Tibial nerve (tissue), 4 donors: ENCODE results near the gene TAB2. TPM values are rescaled to one million over a fixed set of nuclear protein-coding genes. Genes with fewer than 3 reads are reported as not detected.

ENCODE experiments used
- DNase-seq, 2 donors: peaks; one replicate each; pipeline ENCODE4 v3.0.0-alpha.2; 2019; ENCODE audit warnings: low spot score in 2 of 2
- H3K27ac ChIP-seq, 4 donors: fragments of 200-600 bp; sonication (generic) in 3 of 4; one replicate each; pipeline ENCODE4 v1.5.1; 2017 to 2019; ENCODE audit warnings: mild to moderate bottlenecking in 1 of 4
- H3K27me3 ChIP-seq, 2 donors: fragments of 200-600 bp; sonication (generic) in 1 of 2; one replicate each; pipeline versions ENCODE4 v1.5.1 to v1.6.0; 2017 to 2019
- H3K36me3 ChIP-seq, 3 donors: fragments of 200-600 bp; sonication (generic); one replicate each; pipeline ENCODE4 v1.5.1; 2018 to 2019
- H3K4me1 ChIP-seq, 4 donors: fragments of 200-600 bp; sonication (generic) in 3 of 4; one replicate each; pipeline ENCODE4 v1.5.1; 2017 to 2019
- H3K4me3 ChIP-seq, 4 donors: fragments of 200-600 bp; sonication (generic) in 3 of 4; one replicate each; pipeline ENCODE4 v1.5.1; 2017 to 2019; ENCODE audit warnings: mild to moderate bottlenecking in 1 of 4, moderate library complexity in 1 of 4
- H3K9me3 ChIP-seq, 4 donors: fragments of 200-600 bp; sonication (generic) in 3 of 4; one replicate each; pipeline ENCODE4 v1.5.1; 2017 to 2019
- EP300 ChIP-seq, 2 donors: sonication (generic); formaldehyde crosslinking; IDR thresholded peaks; one replicate each; pipeline ENCODE4 v1.6.1; 2017; ENCODE audit warnings: antibody characterized with exemption in 2 of 2, mild to moderate bottlenecking in 1 of 2
- POLR2A ChIP-seq, 2 donors: fragments of 450-650 bp; IDR thresholded peaks; one replicate each; pipeline ENCODE4 v1.6.1; 2017; ENCODE audit warnings: antibody characterized with exemption in 2 of 2, mild to moderate bottlenecking in 2 of 2, moderate library complexity in 2 of 2
- WGBS, 2 donors: methylation state at CpG; one replicate each; pipeline ENCODE4 v1.1.5; 2018; 5-methylcytosine and 5-hydroxymethylcytosine counted together
- total RNA-seq, 4 donors: library from RNA; depleted of rRNA; stranded (reverse); fragments of >200 nt; gene quantifications; one replicate each; pipeline ENCODE4 v1.1.0, GENCODE V29; 2016
- TF ChIP-seq, protein P1 (sequence below), 5 experiments: fragments of 200-600 bp in 3 of 5; fragments of 450-650 bp in 2 of 5; sonication (generic) in 3 of 5; IDR thresholded peaks; one replicate each; pipeline ENCODE4 v1.5.1; 2016 to 2019; ENCODE audit warnings: antibody characterized with exemption in 5 of 5, mild to moderate bottlenecking in 3 of 5, moderate library complexity in 2 of 5

Gene TAB2
- total RNA-seq, 4 donors from 2014 or later: 57.5 to 101 (median 74.7) TPM

DNA sequence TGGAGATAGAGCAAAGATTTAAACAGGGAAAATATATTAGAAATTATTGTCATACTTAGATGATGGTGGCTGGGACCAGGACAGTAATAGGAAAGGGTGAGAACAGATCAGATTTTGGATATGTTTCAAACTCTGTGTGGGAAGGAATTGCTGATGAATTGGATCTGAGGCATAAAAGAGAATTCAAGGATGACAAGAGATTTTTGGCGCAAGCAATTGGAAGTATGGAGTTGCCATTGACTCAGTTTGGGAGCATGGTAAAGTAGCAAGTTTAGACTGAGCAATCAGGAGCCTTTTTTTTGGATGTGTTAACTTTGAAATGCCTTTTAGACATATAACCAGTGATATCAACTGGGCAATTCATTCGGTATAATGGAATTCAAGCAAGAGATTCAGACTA is 14.4 kb downstream of the TAB2 start:
- TF ChIP-seq, protein P1, sequence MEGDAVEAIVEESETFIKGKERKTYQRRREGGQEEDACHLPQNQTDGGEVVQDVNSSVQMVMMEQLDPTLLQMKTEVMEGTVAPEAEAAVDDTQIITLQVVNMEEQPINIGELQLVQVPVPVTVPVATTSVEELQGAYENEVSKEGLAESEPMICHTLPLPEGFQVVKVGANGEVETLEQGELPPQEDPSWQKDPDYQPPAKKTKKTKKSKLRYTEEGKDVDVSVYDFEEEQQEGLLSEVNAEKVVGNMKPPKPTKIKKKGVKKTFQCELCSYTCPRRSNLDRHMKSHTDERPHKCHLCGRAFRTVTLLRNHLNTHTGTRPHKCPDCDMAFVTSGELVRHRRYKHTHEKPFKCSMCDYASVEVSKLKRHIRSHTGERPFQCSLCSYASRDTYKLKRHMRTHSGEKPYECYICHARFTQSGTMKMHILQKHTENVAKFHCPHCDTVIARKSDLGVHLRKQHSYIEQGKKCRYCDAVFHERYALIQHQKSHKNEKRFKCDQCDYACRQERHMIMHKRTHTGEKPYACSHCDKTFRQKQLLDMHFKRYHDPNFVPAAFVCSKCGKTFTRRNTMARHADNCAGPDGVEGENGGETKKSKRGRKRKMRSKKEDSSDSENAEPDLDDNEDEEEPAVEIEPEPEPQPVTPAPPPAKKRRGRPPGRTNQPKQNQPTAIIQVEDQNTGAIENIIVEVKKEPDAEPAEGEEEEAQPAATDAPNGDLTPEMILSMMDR (IDR thresholded peaks at IDR 0.05): no peak
- no peaks in the 10 kb centered on the region for H3K27me3 ChIP-seq
- no peaks in the 10 kb centered on the region for H3K36me3 ChIP-seq
- no peaks in the 10 kb centered on the region for H3K9me3 ChIP-seq
- peaks cover 0 to 91% (median 57%) of the 10 kb centered on the region in 4 donors for H3K4me1 ChIP-seq
- WGBS, 2 donors: 49 to 65% methylated on average over 2 of the region's 2 CpGs
- no peak overlapping the region for H3K4me3 ChIP-seq
- no peak for DNase-seq
- no peak overlapping the region for H3K27ac ChIP-seq

DNA sequence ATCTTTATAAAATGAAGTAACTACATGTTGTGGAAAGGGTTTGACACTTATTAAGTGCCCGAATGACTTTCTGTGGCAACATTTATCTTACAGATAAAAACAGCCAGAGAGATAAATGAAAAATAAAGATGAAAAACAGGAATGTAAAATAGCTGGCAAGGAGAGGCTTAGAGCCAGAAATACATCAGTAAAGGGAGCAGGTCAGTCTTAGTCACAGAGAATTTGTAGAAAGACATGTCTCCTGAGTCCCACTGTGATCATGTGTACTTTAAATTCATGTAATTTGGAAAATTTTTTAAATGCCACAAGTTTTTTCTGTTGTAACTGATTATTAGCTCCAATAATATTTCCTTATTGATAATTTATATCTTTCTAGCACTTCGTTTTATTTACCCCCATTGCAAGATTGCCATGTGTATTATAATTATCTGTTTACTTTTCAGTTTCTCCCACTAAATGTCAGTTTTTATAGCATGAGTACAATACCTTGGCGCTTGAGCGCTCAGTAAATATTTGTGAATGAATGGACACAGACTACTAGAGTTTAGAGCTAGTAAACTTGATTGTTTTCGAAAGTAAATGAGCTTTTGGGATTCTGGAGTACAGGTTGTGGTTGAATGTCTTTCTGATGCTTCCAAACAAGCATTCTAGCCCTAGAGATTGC is 15.2 kb downstream of the TAB2 start:
- Histone ChIP-seq H3K9me3 (no peaks in the 10 kb centered on the region), H3K4me3 (no peak overlapping the region), H3K36me3 (no peaks in the 10 kb centered on the region), H3K4me1 (peaks cover 0 to 91% (median 57%) of the 10 kb centered on the region in 4 donors), H3K27me3 (no peaks in the 10 kb centered on the region), H3K27ac (no peak overlapping the region)
- WGBS, 2 donors: 66 to 71% methylated on average over 5 of the region's 5 CpGs
- TF ChIP-seq, protein P1 (IDR thresholded peaks at IDR 0.05): no peak
- DNase-seq: no peak

DNA sequence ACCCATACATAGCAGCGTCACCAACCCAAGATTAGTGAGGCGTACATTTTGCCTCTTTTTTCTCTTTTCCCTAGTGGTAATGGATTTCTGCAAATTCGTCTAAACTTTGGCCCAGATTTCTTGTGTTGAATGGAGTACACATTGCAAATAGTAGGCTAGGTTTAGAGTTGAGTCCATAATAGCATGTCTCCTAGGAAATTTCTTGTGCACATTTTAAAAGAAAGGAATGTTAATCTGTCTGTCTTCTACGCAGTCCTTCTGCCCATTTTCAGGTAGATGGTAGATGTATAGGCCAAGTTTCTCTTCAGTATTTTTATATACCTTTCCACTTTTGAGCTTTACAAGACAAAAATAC is 15.7 kb downstream of the TAB2 start:
- no peaks in the 10 kb centered on the region for H3K27me3 ChIP-seq
- no peak overlapping the region for H3K27ac ChIP-seq
- DNase-seq: no peak
- H3K4me1 ChIP-seq: peaks cover 0 to 94% (median 58%) of the 10 kb centered on the region in 4 donors
- TF ChIP-seq POLR2A (IDR thresholded peaks at IDR 0.05) (no peak), EP300 (IDR thresholded peaks at IDR 0.05) (no peak)
- TF ChIP-seq, protein P1 (IDR thresholded peaks at IDR 0.05): no peak
- no peaks in the 10 kb centered on the region for H3K9me3 ChIP-seq
- H3K36me3 ChIP-seq: no peaks in the 10 kb centered on the region
- 57 to 75% methylated on average over 4 of the region's 4 CpGs for WGBS, 2 donors
- no peak overlapping the region for H3K4me3 ChIP-seq

DNA sequence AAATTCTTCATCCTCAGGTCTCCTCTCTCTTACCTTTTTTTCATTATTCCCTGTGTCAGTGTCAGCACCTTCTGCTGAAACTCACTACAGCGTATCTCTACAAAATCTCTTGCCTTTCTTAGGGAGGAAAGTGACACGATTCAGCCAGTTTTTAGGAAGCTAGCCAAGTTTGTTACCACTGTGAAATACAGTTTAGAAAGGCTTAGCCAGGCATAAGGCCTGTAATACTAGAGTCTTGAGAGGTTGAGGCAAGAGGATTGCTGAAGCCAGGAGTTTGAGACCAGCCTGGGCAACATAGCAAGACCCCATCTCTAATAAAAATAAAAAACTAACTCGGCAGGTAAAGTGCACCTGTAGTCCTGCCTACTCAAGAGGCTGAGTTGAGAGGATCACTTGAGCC is 16.7 kb downstream of the TAB2 start:
- Histone ChIP-seq H3K36me3 (no peaks in the 10 kb centered on the region), H3K4me3 (no peak overlapping the region), H3K27ac (peak overlapping the region in 1 of 4 donors; percentile 21), H3K9me3 (no peaks in the 10 kb centered on the region), H3K4me1 (peaks cover 0 to 93% (median 56%) of the 10 kb centered on the region in 4 donors), H3K27me3 (no peaks in the 10 kb centered on the region)
- TF ChIP-seq POLR2A (IDR thresholded peaks at IDR 0.05) (no peak), EP300 (IDR thresholded peaks at IDR 0.05) (no peak)
- TF ChIP-seq, protein P1 (IDR thresholded peaks at IDR 0.05): no peak
- WGBS, 2 donors: 43 to 50% methylated on average over 3 of the region's 3 CpGs
- DNase-seq: no peak

DNA sequence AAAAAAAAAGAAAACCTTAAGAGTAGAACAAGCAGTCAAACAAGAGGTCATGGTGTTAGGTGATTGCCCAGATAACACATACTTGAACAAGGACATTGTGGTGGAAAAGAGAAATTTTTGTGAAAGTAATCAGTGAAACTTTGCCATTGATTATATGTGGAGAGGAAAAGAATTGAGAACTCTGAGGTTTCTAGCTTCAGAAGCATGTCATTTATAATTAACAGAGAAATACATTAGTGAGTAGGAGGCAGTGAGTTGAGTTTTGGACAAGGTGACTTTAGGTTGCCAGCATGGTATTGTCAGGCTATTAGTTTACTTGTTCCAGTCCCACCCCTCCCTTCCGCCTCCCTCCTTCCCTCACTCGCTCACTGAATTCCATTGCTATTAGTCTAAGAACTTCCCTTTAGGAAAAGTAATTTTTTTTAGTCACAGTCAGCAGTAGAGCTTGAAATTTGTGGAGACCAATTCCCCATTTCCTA is 17.2 kb downstream of the TAB2 start:
- DNase-seq: no peak
- TF ChIP-seq EP300 (IDR thresholded peaks at IDR 0.05) (no peak), POLR2A (IDR thresholded peaks at IDR 0.05) (no peak)
- TF ChIP-seq, protein P1 (IDR thresholded peaks at IDR 0.05): no peak
- WGBS, 2 donors: 32 to 38% methylated on average over 2 of the region's 2 CpGs
- Histone ChIP-seq H3K27me3 (no peaks in the 10 kb centered on the region), H3K9me3 (no peaks in the 10 kb centered on the region), H3K36me3 (no peaks in the 10 kb centered on the region), H3K4me3 (no peak overlapping the region), H3K27ac (peak overlapping the region in 2 of 4 donors; percentile 15 to 47), H3K4me1 (peaks cover 0 to 90% (median 56%) of the 10 kb centered on the region in 4 donors)
